DND-41 (cell line): ENCODE data around the gene DBP.

Source experiments
- EZH2 ChIP-seq: IDR thresholded peaks from 3 replicates; pipeline ENCODE4 v1.6.1; 2012; ENCODE audit warnings: borderline replicate concordance, low read depth, mild to moderate bottlenecking, moderate library complexity, low read length, inconsistent platforms; ENCODE audit not compliant: severe bottlenecking
- TF ChIP-seq, protein P1 (sequence below): IDR thresholded peaks from 2 replicates; pipeline ENCODE4 v1.5.1; 2012; ENCODE audit warnings: borderline replicate concordance, low read length, moderate library complexity, mild to moderate bottlenecking; ENCODE audit not compliant: poor library complexity, severe bottlenecking; ENCODE audit errors: extremely low read depth

DNA sequence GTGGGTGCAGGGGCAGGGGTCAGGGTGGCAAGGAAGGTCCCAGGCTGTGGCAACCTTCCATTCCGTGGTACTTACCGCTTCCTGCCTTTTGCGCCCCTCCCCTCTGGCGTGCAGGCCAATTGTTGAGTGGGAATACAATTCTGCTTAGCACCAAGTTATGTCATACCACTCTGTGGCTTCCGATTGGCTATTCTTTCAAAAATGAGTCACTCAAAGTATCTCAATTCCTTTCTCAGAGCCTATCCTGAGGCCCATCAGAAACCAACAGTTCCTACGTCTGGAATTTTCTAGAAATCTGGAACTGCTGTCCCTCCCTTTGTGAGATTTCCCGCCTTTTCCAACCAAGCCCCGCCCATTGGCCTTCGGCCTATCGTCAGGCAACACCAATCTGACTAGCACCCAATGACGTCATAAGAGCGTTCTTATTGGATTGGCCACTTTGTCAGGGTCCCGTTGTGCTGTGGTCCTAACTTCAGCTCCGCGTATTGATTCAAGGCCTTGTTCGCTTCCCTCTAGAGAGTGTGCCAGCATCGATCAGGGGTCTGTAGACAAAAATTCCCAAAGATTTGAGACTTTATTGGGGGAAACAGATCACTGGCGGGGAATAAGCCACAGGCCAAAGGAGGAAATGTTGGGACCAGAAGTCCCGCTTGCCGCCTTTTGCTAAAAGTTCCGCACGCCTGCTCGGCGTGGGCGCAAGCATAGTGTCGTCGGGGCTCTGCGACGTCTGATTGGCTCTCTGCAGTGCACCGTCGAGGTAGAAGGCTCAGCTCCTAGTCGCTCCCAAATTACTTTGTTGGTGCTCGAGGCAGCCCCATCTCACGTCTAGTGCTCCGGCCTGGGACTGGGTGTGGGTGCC, 23.9 kb upstream of the DBP start:
- TF ChIP-seq, protein P1, sequence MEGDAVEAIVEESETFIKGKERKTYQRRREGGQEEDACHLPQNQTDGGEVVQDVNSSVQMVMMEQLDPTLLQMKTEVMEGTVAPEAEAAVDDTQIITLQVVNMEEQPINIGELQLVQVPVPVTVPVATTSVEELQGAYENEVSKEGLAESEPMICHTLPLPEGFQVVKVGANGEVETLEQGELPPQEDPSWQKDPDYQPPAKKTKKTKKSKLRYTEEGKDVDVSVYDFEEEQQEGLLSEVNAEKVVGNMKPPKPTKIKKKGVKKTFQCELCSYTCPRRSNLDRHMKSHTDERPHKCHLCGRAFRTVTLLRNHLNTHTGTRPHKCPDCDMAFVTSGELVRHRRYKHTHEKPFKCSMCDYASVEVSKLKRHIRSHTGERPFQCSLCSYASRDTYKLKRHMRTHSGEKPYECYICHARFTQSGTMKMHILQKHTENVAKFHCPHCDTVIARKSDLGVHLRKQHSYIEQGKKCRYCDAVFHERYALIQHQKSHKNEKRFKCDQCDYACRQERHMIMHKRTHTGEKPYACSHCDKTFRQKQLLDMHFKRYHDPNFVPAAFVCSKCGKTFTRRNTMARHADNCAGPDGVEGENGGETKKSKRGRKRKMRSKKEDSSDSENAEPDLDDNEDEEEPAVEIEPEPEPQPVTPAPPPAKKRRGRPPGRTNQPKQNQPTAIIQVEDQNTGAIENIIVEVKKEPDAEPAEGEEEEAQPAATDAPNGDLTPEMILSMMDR, result no peak
- TF ChIP-seq EZH2, result no peak
